ENCODE data around the gene WNT10A. TPM values are rescaled to one million over a fixed set of nuclear protein-coding genes. Genes with fewer than 3 reads are reported as not detected.

The WNT10A gene
- total RNA-seq, 1 experiment from 2014 or later, result 1.5 TPM

- intact Hi-C loops (cut with micrococcal nuclease), result no loop called here
- peak overlapping the region; percentile 83 for H3K4me2 ChIP-seq (ENCODE audit: low read length)
- no peaks in the 10 kb centered on the region for H4K20me1 ChIP-seq (ENCODE audit: insufficient read depth)
- no peaks in the 10 kb centered on the region for H3K27me3 ChIP-seq (ENCODE audit: insufficient read depth, low read length)
- ATAC-seq (peak; percentile 96), DNase-seq (ENCODE audit: low read depth, low spot score) (peak; percentile 78)
- peaks cover 7 to 17% of the 10 kb centered on the region in 2 experiments for H3K4me1 ChIP-seq (ENCODE audit: control insufficient read depth in 1 of 2, insufficient read depth in 2 of 2, low read length in 2 of 2)
- H3K36me3 ChIP-seq (ENCODE audit: control insufficient read depth in 1 of 2, insufficient read depth in 2 of 2, low read length in 2 of 2), result no peaks in the 10 kb centered on the region
- CTCF ChIA-PET, result interaction anchor here (0.8 to 6.0 kb wide), 5 partner anchors 11 to 121 kb away, joined by 3 to 53 read pairs (median 3); no protein-coding TSS in a partner anchor
- H3K9me3 ChIP-seq (ENCODE audit: control insufficient read depth in 1 of 2, insufficient read depth in 1 of 2, low read depth in 1 of 2, low read length in 2 of 2), result no peaks in the 10 kb centered on the region
- BruUV-seq (replicated peaks), result TSS peak; percentile 78
- RAD21 ChIA-PET (ENCODE audit: low non-redundant PET in 1 of 2, low total read pairs in 2 of 2, uncharacterized antibody in 2 of 2, unreplicated experiment in 2 of 2), result no interaction called here
- POLR2A ChIA-PET, result interaction anchor here (1.0 to 1.2 kb wide), 2 partner anchors 11 to 93 kb away, joined by 4 to 6 read pairs; no protein-coding TSS in a partner anchor
- H3K27ac ChIP-seq (ENCODE audit: low read depth, low read length), result peak overlapping the region; percentile 44
- H3K9me2 ChIP-seq (ENCODE audit: insufficient read depth), result no peaks in the 10 kb centered on the region
- H3K79me2 ChIP-seq (ENCODE audit: insufficient read depth, low read length), result no peaks in the 10 kb centered on the region
- peak overlapping the region; percentile 36 to 49 for H3K4me3 ChIP-seq (replicated peaks in 1 of 2; ENCODE audit: low read depth in 1 of 2, low read length in 2 of 2)
- H3K9ac ChIP-seq (ENCODE audit: low read length), result peak overlapping the region; percentile 62
- H2AFZ ChIP-seq (ENCODE audit: low read depth, low read length, poor library complexity, severe bottlenecking), result peak overlapping the region; percentile 34
- TF ChIP-seq SIN3A (IDR thresholded peaks at IDR 0.05; ENCODE audit: low read depth) (no peak), EZH2phosphoT487 (IDR thresholded peaks at IDR 0.05; ENCODE audit: borderline replicate concordance) (no peak), ZNF274 (IDR thresholded peaks at IDR 0.05; ENCODE audit: low read depth, low read length) (no peak), REST (IDR thresholded peaks at IDR 0.05; ENCODE audit: low read depth) (no peak), CTCF (IDR thresholded peaks at IDR 0.05 in 2 of 3, conservative IDR thresholded peaks at IDR 0.05 in 1 of 3; ENCODE audit: borderline replicate concordance in 1 of 3, insufficient read depth in 1 of 3, low read depth in 2 of 3, low read length in 2 of 3) (no peak), FOSL1 (IDR thresholded peaks at IDR 0.05; ENCODE audit: low read depth) (no peak), ZFX (IDR thresholded peaks at IDR 0.05) (no peak), SRF (IDR thresholded peaks at IDR 0.05; ENCODE audit: low read depth) (no peak), ZBTB33 (IDR thresholded peaks at IDR 0.05; ENCODE audit: extremely low read depth, insufficient replicate concordance, low read length) (peak; percentile 96), EGR1 (IDR thresholded peaks at IDR 0.05; ENCODE audit: low read depth) (no peak; the same call in 1 of the 2 replicates), SP1 (IDR thresholded peaks at IDR 0.05; ENCODE audit: low read depth) (peak; percentile 56), YY1 (IDR thresholded peaks at IDR 0.05; ENCODE audit: extremely low read depth, insufficient replicate concordance, low read depth, low read length) (no peak), EZH2 (IDR thresholded peaks at IDR 0.05) (no peak), RAD21 (IDR thresholded peaks at IDR 0.05; ENCODE audit: low read depth) (no peak), POLR2AphosphoS5 (IDR thresholded peaks at IDR 0.05; ENCODE audit: low read depth, low read length) (peak; percentile 72), ELF1 (IDR thresholded peaks at IDR 0.05; ENCODE audit: borderline replicate concordance, low read depth) (no peak), POLR2A (IDR thresholded peaks at IDR 0.05; ENCODE audit: borderline replicate concordance, extremely low read depth, insufficient read depth, insufficient read length) (peak; percentile 21), CBX3 (IDR thresholded peaks at IDR 0.05; ENCODE audit: low read depth) (no peak), TCF7L2 (IDR thresholded peaks at IDR 0.05; ENCODE audit: borderline replicate concordance, extremely low read depth, insufficient read depth, insufficient read length) (peak; percentile 98)
These were observed 28.3 kb downstream of the WNT10A start for GRCh38 chr2:218908721-218909619.
